SW480 (cell line): ENCODE measurements around the gene SSNA1.
A peak's percentile ranks its signal among the peaks of the same experiment; 100 is the strongest.

Experiments
- DNase-seq: peaks from one replicate; pipeline ENCODE4 v3.0.0-alpha.2; 2016; ENCODE audit warnings: low spot score

SSNA1 gene

DNA sequence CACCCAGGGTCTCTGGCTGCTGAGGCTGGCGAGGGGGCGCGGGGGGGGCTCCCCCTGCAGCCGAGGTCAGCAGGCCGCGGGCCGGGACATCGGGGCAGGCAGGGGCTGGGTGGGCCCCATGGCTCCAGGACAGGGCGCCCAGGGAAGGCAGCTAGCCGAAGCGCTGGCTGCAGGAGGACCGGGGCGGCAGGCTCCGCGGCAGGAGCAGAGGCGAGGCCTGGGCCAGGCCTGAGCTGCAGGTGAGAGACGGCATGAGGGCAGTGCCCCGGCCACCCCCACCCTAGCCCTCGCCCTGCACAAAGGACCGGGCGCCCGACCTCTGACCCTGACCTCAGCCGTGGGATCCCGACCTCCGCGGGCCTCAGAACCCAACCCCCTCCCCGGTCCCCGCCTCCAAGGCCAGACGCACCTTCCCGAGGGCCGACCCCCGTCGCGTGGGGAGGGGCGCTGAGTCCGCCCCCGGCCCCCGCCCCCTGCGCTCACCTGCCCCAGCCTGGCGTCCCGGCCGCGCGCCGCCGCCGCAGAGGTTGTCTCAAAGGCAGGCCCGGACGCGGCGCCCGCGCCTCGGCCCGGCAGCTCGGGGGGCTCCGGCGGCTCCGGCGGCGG is 33.1 kb downstream of the SSNA1 start:
- DNase-seq = no peak

GRCh38 chr9:137222190-137223077 is 34.0 kb downstream of the SSNA1 start, which contains the start of gene RNF208:
Gene RNF208 (minus strand): TSS chr9:137222240. CDS start chr9:137221212, 1,028 bp downstream.
- no peak for DNase-seq

GRCh38 chr9:137223078-137223970 is 34.8 kb downstream of the SSNA1 start:
- DNase-seq = peak; percentile 97

DNA sequence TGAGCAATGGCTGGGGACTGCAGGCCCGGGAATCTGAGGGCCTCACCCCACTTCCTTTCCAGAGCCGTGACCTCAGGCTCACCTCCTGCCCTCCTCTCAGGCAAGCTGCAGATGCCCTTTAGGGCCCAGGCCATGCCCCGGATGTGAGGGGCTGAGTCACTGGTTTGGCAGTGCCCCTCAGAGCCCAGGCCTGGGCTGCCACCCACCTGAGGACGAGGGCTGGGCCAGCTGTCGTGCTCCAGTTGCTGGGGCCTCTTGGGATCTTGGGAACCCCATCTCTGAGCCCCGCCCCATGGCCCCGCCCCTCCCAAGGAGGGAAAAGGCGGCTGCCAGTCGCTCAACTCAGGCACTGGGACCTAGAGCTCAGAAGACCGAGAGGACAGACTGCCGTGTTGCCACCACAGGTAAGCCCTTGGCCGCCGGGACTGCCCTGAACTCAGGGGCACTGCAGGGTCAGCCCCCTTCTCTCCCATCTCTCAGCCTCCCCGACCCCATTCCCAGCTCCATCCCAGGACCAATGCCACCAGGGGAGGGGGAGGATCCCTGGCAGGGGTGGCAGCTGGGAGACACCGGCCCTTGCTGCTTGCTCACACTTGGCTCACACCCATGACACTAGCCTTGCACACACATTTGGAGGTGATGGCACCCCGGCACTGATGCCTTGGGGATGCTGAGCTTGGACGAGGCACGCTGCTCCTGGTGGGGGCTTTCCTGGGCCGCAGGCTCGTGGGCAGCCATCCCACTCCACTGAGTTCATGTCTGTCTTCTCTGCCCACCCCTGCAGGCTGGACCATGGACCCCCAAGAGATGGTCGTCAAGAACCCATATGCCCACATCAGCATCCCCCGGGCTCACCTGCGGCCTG is 36.6 kb downstream of the SSNA1 start, which contains the start of gene CYSRT1:
Gene CYSRT1 (plus strand): TSS at position 345 of the 865 bp plus-strand sequence. CDS start 448 bp downstream, at position 793.
- DNase-seq = no peak

DNA sequence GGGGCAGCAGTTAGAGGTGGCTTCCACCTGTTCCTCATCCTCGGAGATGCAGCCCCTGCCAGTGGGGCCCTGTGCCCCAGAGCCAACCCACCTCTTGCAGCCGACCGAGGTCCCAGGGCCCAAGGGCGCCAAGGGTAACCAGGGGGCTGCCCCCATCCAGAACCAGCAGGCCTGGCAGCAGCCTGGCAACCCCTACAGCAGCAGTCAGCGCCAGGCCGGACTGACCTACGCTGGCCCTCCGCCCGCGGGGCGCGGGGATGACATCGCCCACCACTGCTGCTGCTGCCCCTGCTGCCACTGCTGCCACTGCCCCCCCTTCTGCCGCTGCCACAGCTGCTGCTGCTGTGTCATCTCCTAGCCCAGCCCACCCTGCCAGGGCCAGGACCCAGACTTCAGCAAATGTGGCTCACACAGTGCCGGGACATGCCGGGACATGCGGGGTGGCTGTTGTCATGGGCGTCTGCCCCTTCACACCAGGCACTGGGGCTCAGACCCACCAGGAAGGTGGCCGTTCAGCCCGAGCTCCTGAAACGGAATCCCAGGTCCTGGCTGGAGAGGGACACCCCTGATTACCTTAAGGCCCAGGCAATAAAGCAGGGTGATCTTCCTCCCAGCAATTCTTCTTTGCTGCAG is 37.3 kb downstream of the SSNA1 start:
- DNase-seq = no peak

- DNase-seq = no peak
Observed at GRCh38 chr9:137226338-137227053, 38.0 kb downstream of the SSNA1 start.

DNA sequence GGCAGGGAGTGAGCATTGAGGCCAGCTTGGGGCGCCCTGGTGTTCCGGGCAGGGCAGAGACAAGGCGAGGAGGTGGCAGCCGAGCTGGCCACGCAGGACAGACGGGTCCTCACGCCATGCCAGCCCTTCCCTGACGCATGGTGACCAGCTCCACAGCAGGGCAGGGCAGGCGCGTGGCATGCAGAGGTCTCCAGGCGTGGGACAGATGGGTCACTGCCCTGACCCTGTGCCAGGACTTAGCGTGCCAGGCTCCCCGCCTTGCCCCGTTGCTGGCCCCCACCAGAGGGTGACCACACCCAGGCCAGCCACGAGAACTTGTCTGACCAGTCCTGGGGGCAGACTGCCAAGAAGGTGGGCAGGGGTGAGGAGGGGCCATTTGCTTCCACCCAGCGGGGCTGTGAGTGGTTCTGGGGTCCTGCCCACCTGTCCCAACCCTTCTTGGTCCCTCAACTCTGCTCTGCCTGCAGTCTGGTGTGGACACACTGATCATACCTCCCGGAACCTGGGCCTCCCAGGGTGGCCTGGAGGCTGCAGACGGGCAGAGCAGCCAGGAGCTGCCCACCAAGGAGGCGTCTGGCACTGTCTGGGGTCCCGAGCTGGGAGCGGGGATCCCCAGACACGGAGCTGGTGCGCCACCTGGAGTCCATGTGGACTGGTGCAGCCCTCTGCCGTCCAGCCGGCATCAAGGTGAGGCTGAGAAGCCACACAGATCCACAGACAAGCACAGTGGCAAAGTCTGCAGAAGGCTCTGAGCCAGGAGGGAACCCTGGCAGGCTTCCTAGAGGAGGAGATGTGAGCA is 38.8 kb downstream of the SSNA1 start, which contains the start of gene RNF224:
Gene RNF224 (plus strand): TSS at position 449 of the 799 bp plus-strand sequence. CDS start 834 bp downstream, outside the sequence.
- DNase-seq = peak; percentile 80

DNA sequence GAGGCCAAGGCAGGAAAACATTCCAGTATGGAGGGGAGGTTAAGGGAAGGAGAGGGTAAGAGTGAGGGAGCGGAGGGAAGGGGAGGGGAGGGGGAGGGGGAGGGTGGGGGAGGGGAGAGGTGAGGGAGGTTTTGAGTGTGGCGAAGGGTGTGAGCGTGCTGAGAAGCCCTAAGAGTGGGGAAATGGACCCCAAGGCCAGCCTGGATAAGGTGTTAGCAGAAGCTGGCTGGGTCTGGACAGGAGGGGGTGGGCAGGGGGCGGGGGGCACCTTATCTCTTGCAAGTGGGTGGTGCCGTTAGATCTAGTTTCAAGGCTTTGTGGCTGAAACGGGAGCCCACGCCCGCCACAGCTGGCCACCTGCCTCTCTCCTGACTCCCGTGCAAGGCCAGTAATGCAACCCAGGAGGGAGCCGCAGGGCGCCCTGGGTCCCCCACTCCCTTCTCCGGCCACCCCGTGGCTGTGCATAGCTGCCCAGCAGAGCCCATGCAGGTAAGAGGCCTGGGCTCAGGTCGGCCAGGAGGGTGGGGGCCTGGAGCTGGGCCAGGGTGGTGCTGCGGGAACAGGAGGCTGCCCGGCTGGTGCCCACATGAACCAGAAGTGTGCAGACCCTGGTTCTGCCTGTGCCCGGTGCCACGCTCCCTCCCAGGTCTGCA is 39.5 kb downstream of the SSNA1 start:
- DNase-seq = no peak

GRCh38 chr9:137228506-137228967 is 40.1 kb downstream of the SSNA1 start:
- DNase-seq = no peak

DNA sequence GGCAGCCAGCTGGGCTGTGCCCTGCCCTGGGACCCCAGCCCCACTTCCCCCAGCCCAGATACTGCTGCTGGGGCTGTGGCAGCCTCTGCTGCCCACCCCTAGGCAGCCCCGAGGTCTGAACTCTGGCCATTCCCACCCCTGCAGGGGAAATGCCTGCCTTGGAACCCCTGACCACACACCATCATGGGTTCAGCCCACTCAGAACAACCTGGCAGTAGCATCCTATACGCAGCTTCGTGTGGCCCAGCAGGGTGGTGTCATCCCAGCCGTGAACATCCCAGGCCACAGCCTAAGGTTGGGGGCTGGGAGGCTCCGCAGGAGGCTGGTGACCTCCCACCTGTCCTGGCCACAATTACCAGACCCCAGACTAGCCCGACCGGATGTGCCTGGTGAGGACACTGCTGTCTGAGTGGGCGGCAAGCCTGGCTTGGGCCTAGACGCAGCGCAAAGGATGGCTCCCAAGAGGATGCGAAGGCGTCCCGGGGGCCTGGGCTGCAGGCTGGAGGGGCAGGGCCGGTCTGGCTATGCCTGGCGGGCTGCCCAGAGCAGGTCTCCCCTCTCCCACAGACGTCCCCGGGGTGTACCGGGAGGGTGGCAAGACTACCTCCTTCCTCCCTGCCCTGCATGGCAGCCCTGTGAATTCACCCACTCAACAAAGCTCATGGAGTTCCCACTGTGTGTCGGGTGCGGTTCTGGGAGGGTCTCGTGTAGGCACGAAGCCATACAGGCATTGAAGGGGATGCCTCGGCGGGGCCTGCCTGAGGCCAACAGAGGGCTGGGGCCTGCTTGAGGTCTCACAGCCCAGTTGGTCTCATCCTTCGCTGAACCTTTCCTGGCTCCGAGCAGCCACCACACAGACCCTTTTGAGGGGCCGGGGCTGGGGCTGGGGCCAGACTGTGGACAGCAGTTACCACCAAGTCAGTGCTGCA is 40.8 kb downstream of the SSNA1 start:
- no peak for DNase-seq

- DNase-seq = no peak
Observed at GRCh38 chr9:137229903-137230704, 41.6 kb downstream of the SSNA1 start.

- no peak for DNase-seq
Observed at GRCh38 chr9:137230705-137231371, 42.4 kb downstream of the SSNA1 start, which contains the start of gene SLC34A3. Gene SLC34A3 (plus strand): TSS chr9:137230901. CDS start chr9:137231703, 802 bp downstream.

GRCh38 chr9:137231372-137232039 is 43.0 kb downstream of the SSNA1 start:
- DNase-seq = no peak

GRCh38 chr9:137232101-137232500 is 43.6 kb downstream of the SSNA1 start:
- no peak for DNase-seq

GRCh38 chr9:137232510-137232909 is 44.0 kb downstream of the SSNA1 start:
- no peak for DNase-seq
